HEK293T (cell line): ENCODE data around the gene CERS2.

Experiments
- CTCF ChIA-PET: fragments of 350-600 bp; formaldehyde crosslinking; extraction: SDS; loops from one replicate; lab custom pipeline; 2021; ENCODE audit warnings: antibody characterized with exemption, inconsistent platforms; lab: Yijun Ruan, JAX
- POLR2A ChIA-PET: fragments of 350-600 bp; formaldehyde crosslinking; extraction: SDS; loops from one replicate; lab custom pipeline; 2020; ENCODE audit warnings: antibody characterized with exemption, inconsistent platforms; lab: Yijun Ruan, JAX
- DNase-seq: peaks from one replicate; pipeline ENCODE4 v3.0.0; 2012; ENCODE audit warnings: mixed read lengths; ENCODE audit errors: extremely low spot score
- ARNT ChIP-seq: fragments of 450-650 bp; IDR thresholded peaks from 2 replicates; pipeline ENCODE4 v1.6.1; 2017; ENCODE audit warnings: mild to moderate bottlenecking
- BHLHE40 ChIP-seq: fragments of 450-650 bp; IDR thresholded peaks from 2 replicates; pipeline ENCODE4 v1.6.1; 2016; ENCODE audit warnings: mild to moderate bottlenecking, moderate library complexity, borderline replicate concordance
- CTBP1 ChIP-seq: fragments of 450-650 bp; IDR thresholded peaks from 2 replicates; pipeline ENCODE4 v1.6.1; 2016; ENCODE audit warnings: borderline replicate concordance
- ELF4 ChIP-seq: fragments of 450-650 bp; IDR thresholded peaks from 2 replicates; pipeline ENCODE4 v1.6.1; 2017; ENCODE audit warnings: antibody characterized with exemption
- FOXA1 ChIP-seq: fragments of 450-650 bp; IDR thresholded peaks from 2 replicates; pipeline ENCODE4 v1.6.1; 2016; ENCODE audit warnings: mild to moderate bottlenecking
- FOXK2 ChIP-seq: fragments of 450-650 bp; IDR thresholded peaks from 2 replicates; pipeline ENCODE4 v1.6.1; 2016; ENCODE audit warnings: mild to moderate bottlenecking
- FOXM1 ChIP-seq: fragments of 450-650 bp; IDR thresholded peaks from 2 replicates; pipeline ENCODE4 v1.6.1; 2017; ENCODE audit warnings: mild to moderate bottlenecking, borderline replicate concordance
- HDGF ChIP-seq: fragments of 450-650 bp; IDR thresholded peaks from 2 replicates; pipeline ENCODE4 v1.6.1; 2017; ENCODE audit warnings: antibody characterized with exemption, borderline replicate concordance
- L3MBTL2 ChIP-seq: fragments of 450-650 bp; conservative IDR thresholded peaks from 2 replicates; pipeline ENCODE4 v1.6.1; 2016; ENCODE audit warnings: mild to moderate bottlenecking
- LEF1 ChIP-seq: fragments of 450-650 bp; IDR thresholded peaks from 2 replicates; pipeline ENCODE4 v1.6.1; 2017; ENCODE audit warnings: mild to moderate bottlenecking, borderline replicate concordance
- NFRKB ChIP-seq: fragments of 450-650 bp; IDR thresholded peaks from 2 replicates; pipeline ENCODE4 v1.6.1; 2016; ENCODE audit warnings: mild to moderate bottlenecking, moderate library complexity
- SP1 ChIP-seq: fragments of 450-650 bp; IDR thresholded peaks from 2 replicates; pipeline ENCODE4 v1.6.1; 2017
- SUZ12 ChIP-seq: fragments of 450-650 bp; IDR thresholded peaks from 2 replicates; pipeline ENCODE4 v1.6.1; 2016; ENCODE audit warnings: mild to moderate bottlenecking
- TARDBP ChIP-seq: fragments of 450-650 bp; IDR thresholded peaks from 2 replicates; pipeline ENCODE4 v1.6.1; 2016
- ZNF384 ChIP-seq: fragments of 450-650 bp; IDR thresholded peaks from 2 replicates; pipeline ENCODE4 v1.6.1; 2016
- TF ChIP-seq, protein P1 (sequence below): fragments of 450-650 bp; IDR thresholded peaks from 2 replicates; pipeline ENCODE4 v1.6.1; 2016

Gene CERS2

DNA sequence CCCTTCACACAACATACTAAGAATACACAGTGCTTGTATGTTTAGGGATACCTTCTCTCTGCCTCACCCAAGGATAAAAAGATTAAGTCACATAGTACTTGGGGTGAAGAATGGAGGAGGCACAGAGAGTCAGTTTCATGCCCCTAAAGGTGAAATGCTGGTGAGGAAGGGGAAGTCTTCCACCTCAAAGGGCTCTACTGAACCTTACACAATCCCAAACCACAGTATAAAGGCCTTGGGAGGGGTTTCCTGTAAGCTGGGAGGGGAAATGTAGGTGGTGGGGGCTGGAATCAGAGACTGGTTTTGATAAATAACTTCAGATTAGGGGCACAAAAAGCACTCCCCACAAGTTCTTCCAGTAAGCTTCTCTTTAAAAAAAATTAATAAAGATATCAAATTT, 28.5 kb upstream of the CERS2 start:
- no peak for DNase-seq
- TF ChIP-seq FOXM1, result no peak
- TF ChIP-seq BHLHE40, result no peak
- TF ChIP-seq HDGF, result no peak
- TF ChIP-seq SP1, result no peak
- TF ChIP-seq TARDBP, result no peak
- no peak for TF ChIP-seq ARNT
- no peak for TF ChIP-seq ELF4
- no peak for TF ChIP-seq CTBP1
- no peak for TF ChIP-seq ZNF384
- no peak for TF ChIP-seq FOXK2
- no peak for TF ChIP-seq LEF1
- TF ChIP-seq FOXA1, result no peak
- TF ChIP-seq, protein P1, sequence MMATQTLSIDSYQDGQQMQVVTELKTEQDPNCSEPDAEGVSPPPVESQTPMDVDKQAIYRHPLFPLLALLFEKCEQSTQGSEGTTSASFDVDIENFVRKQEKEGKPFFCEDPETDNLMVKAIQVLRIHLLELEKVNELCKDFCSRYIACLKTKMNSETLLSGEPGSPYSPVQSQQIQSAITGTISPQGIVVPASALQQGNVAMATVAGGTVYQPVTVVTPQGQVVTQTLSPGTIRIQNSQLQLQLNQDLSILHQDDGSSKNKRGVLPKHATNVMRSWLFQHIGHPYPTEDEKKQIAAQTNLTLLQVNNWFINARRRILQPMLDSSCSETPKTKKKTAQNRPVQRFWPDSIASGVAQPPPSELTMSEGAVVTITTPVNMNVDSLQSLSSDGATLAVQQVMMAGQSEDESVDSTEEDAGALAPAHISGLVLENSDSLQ, result no peak
- POLR2A ChIA-PET, result no interaction called here
- CTCF ChIA-PET, result no interaction called here

DNA sequence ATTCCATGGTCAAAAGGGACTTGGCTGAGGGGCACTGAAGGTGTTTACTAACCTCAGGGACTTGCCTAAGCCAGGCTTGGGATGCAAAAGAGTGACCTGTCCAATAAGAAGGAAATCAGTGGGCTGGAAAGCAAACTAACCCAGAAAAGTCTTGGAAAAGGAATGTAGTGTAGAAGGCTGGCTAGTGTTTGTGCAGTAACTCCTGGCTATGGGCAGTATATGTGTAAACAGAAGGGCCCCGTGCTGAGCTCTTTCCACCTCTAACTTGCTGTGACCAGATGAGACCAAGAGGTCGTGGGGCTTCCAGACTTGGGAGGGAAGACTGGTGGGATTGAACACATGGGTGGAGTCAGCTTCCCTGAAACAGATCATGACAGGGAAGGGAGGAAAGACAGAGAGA, 28.0 kb upstream of the CERS2 start:
- ChIA-PET POLR2A (no interaction called here), CTCF (interaction anchor here (1.2 kb wide), 1 partner anchor 22 kb away, joined by 3 read pairs; no protein-coding TSS in a partner anchor)
- no peak for DNase-seq
- TF ChIP-seq ARNT, result no peak
- no peak for TF ChIP-seq ELF4
- no peak for TF ChIP-seq FOXM1
- no peak for TF ChIP-seq TARDBP
- no peak for TF ChIP-seq LEF1

DNA sequence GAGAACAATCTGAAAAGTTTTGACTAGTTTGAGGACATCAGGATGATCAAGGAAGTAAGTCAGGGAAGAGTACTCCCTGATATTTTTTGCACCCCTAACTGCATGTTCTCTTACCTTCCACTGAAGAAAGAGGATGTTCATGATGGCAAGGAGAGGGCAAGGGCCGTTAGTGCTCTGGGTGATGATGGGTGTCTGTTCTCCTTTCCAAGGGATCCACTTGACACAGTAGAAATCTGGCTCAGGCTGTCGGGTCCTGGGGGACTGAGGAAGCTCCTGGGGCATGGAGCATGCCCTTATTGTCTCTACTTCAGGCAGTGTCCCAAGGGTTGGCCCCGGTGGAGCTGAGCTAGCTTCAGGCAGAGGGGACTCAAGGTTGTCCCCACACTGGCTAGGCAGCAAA, 27.4 kb upstream of the CERS2 start:
- POLR2A ChIA-PET, result no interaction called here
- no peak for TF ChIP-seq FOXA1
- no peak for TF ChIP-seq BHLHE40
- TF ChIP-seq ARNT, result no peak
- no peak for TF ChIP-seq CTBP1
- TF ChIP-seq HDGF, result no peak
- TF ChIP-seq L3MBTL2, result no peak
- TF ChIP-seq, protein P1, result no peak
- TF ChIP-seq FOXM1, result no peak
- CTCF ChIA-PET, result interaction anchor here (1.2 kb wide), 1 partner anchor 23 kb away, joined by 3 read pairs; no protein-coding TSS in a partner anchor
- no peak for DNase-seq

DNA sequence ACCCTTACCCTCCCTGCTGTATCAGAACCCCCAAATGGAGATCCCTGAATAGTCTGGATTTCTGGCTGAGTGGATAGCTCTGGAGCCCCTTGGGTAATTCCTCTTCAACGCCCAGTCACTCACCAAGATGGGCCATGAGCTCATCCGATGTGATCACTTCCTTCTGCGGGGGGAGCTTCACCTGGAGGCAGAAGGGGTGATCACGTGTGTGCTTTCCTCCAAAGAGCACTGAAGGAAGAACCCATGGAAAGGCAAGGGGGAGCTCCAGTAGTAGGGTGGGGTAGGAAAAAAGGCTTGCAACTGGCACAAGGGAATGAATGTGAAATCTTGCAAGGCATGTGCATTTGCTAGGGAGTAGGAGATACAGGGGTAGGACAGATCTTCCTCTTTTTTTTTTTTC, 27.0 kb upstream of the CERS2 start:
- DNase-seq, result no peak
- TF ChIP-seq TARDBP (no peak), HDGF (no peak), BHLHE40 (no peak), CTBP1 (no peak), FOXA1 (no peak), FOXM1 (no peak), ELF4 (no peak), ARNT (no peak), L3MBTL2 (no peak), SP1 (no peak), FOXK2 (no peak), LEF1 (no peak), SUZ12 (no peak), ZNF384 (no peak), NFRKB (no peak)
- TF ChIP-seq, protein P1, result no peak
- ChIA-PET CTCF (interaction anchor here (1.2 kb wide), 1 partner anchor 23 kb away, joined by 3 read pairs; no protein-coding TSS in a partner anchor), POLR2A (interaction anchor here (1.1 kb wide), 1 partner anchor 61 kb away, joined by 4 read pairs; no protein-coding TSS in a partner anchor)

DNA sequence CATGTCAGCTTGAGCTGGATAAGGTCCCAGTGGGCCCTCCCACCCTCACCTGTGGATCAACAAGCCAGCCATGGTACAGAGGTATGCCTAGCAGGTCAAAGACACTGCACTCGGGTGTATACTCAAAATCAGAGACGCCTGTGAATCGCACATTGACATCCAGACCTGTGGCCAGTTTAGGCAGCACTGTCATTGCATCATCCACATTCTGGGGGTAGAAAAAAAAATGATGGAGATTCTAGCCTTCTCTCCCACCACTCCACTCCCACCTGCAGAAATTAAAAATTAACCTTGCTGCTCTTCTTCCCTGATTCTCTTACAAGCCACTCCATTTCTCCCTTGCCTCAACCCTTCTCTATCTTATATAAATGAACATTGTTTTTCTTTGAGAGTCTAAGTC, 25.8 kb upstream of the CERS2 start:
- POLR2A ChIA-PET, result interaction anchor here (1.1 kb wide), 1 partner anchor 60 kb away, joined by 4 read pairs; no protein-coding TSS in a partner anchor
- TF ChIP-seq SP1 (no peak), FOXK2 (no peak), HDGF (no peak), SUZ12 (no peak), FOXM1 (no peak), NFRKB (no peak), ZNF384 (no peak), TARDBP (no peak), L3MBTL2 (no peak), CTBP1 (no peak), BHLHE40 (no peak), FOXA1 (no peak), LEF1 (no peak), ARNT (no peak), ELF4 (no peak)
- TF ChIP-seq, protein P1, result no peak
- no peak for DNase-seq
- CTCF ChIA-PET, result no interaction called here

DNA sequence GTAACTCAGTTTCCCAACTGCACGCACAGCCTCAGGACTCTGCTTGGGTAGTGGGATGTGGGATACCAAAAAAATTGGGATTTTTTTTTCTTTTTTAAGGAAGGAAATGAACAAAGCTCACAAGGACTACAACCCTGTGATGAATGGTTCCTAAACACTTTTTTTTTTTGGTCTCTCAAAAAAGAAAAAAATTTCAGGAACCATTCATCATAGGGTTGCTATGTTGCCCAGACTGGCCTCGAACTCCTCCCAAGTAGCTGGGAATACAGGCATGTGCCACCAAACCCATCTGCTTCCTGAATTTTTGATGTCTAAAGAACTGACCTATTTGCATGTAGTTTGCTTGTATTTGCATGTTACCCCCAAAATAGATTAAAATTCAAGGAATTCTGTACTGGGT, 25.3 kb upstream of the CERS2 start:
- TF ChIP-seq FOXA1, result no peak
- no peak for TF ChIP-seq ARNT
- TF ChIP-seq L3MBTL2, result no peak
- TF ChIP-seq TARDBP, result no peak
- no peak for TF ChIP-seq CTBP1
- TF ChIP-seq, protein P1, result no peak
- no peak for TF ChIP-seq NFRKB
- TF ChIP-seq ZNF384, result no peak
- no peak for DNase-seq
- POLR2A ChIA-PET, result interaction anchor here (2.7 kb wide), 1 partner anchor 7 kb away, joined by 14 read pairs; the partner anchor contains the start of gene MINDY1
- CTCF ChIA-PET, result no interaction called here
